NCI-H1930 (cell line): ENCODE data around the gene VWF.

Experiments used
- DNase-seq, 2 experiments: peaks; one replicate each; lab custom pipeline; 2025; lab: John Stamatoyannopoulos, UW

VWF gene

GRCh38 chr12:5947006-5947405 lies 177.5 kb downstream of the VWF start:
- DNase-seq = no peak

DNA sequence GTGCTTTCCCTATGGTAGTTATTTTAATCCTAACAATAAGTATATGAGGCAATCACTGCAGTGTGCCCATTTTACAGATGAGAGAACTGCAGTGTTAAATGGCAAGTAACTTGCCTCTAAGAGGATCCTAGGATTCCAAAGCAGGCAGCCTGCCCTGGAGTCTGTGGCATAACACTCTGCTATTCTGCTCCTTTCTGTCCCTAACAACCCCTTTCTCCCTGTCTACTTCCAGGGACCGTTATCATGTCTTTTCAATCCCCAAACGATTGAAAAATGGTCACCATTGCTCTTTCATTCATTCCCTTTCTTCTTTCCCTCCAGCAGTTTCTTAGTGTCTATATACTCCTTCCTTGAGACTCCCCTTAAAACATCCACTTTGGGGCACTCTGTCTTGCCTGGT lies 178.1 kb downstream of the VWF start:
- no peak for DNase-seq

DNA sequence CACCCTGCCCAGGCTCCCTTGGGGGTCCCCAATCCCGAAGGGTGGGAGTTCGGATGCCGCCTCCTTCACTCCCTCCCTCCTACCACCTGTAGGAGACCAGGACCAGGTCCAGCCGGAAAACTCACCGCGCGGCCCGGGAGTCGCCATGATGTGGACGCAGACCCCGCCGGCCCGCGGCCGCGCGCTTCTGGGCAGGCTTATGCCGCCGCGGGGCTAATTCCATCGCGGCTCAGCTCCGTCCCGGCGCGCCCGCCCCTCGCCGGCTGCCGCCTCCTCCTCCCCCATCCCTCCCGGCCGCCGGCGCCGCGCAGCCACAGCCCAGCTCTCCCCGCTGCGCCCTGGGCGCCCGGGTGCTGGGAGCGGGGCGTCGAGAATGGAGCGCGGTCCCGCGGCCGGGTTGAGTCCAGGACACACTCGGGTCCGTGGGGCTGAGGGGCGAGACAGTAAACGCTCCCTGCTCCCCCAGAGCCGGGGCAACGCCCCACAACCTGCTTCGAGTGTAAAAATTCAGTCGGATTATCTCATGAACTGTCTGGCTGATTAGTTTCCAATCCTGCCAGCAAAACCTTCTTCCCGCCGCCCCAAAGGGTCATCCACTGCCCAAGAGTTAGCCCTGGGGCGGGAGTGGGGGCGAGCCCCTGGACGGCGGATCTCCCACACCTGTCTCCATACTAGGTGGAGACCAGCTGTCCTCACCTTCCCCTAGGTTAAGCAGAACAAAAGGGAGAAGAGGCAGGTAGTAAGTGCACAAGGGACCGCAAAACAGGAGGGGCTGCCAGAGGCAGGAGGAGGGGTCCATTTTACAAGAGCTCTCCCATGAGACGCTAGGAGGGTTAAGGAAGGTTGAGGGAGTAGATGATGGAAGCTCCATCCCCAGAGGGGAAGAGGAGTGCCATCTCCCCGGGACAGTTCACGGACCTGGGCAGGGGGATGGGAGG lies 179.1 kb downstream of the VWF start, which contains the start of gene ANO2:
Gene ANO2 (minus strand): TSS at position 189 of the 938 bp plus-strand sequence. CDS start 42 bp downstream, at position 147.
- DNase-seq = no peak

DNA sequence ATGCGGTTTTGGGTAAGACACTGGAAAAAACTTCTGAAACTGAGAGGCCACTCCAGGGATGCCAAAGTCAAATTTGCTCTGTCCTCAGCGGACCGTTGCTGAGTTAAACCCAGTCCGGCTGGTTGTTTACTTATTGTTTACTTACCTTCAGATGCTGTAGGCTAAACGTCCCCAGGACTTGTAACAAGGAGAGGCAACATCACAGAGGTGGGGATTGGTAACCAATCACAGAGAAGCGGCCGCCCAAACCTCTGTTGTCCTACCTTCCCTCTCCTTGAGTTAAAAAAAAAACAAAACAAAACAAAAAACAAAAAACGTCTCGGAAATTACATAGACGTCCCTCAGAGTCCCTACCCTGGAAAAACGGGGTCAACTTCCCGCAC lies 179.8 kb downstream of the VWF start:
- DNase-seq = no peak

GRCh38 chr12:5944053-5944452 lies 180.4 kb downstream of the VWF start:
- DNase-seq = no peak

DNA sequence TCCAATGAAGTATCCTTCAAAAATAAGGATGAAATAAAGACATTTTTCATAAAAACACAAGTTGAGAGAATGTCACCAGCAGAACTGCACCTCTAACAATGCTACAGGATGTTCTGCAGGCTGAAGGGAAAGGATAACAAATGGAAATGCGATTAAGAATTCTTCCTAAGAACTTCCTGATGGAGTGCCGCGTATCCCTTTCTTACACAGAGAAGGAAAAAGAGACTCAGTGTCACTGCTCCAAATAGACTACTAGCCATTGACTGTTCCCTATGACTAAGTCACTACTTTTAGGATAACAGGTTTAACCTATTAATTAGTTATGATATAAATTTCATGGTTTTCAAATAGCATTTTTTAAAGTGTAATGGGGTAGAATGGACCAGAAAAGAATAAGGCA lies 182.6 kb downstream of the VWF start:
- no peak for DNase-seq

DNA sequence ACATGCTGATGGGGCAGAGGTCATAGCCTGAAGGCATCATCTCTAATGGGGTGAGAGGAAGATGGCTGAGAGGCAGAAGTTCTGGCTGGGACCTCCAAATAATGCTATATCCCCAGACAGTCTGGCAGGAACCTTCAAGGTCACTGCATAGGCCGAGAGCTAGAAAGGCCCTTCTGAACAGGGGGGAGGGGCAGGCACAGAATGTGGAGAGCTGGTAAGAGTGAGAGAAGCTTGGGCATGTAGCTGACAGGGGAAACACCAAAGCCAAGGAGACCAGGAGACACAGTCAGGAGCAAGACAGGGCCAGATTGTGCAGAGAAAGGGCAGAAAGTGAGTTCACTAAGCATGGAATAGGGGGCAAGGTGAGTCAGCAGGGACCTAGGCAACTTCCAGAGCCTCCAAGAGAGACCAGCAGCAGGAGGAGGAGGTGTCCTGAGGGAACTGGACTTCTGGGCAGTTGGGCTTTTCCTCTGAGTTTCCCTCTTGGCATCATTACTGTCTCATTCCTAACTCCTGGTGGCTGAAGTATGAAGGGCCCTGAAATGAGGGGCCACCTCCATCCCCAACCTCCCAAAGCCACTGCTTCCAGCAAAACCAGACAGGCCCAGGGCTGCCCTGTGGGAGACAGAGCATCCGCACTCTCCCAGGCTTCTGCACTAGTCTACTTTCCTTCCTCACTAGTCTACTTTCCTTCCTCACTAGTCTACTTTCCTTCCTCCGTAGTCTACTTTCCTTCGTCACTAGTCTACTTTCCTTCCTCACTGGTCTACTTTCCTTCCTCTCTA lies 196.5 kb downstream of the VWF start:
- no peak for DNase-seq

DNA sequence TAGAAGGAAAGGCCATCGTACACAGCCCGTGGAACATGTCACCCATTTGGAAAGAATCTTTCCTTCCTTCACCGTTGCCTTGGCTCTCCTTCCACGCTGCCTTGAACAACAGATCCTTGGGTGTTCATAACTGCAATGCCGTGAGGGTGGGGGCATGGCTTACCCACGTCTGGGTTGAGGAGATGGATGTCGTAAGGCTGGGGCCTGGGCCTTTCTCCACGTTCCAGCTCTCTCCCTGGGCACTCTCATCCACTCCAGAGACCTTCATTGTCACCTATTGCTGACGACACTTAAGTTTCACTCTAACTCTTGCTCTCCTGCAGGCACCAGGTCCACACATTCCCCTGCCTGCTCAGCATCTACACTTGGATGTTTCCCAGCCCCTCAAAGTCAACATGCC lies 198.8 kb downstream of the VWF start:
- DNase-seq = no peak

DNA sequence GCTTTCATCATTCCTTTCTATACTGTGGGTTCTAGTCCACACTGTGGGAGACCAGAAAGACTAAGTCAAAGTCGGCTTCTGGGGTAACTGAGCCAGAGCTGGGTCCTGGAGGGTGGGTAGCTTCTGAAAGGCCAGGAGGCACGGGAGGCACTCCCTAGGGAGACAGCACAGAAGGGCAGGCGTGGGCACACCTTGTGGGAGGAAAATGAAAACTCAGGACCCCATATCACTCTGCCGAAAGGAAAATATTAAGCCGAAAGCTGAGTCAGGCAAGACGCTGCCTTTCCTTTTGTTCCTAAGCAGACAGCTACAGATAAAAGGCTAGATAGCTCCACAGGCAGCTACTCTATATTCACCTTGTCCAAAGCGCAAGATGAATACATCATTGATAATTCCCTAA lies 200.1 kb downstream of the VWF start:
- no peak for DNase-seq

DNA sequence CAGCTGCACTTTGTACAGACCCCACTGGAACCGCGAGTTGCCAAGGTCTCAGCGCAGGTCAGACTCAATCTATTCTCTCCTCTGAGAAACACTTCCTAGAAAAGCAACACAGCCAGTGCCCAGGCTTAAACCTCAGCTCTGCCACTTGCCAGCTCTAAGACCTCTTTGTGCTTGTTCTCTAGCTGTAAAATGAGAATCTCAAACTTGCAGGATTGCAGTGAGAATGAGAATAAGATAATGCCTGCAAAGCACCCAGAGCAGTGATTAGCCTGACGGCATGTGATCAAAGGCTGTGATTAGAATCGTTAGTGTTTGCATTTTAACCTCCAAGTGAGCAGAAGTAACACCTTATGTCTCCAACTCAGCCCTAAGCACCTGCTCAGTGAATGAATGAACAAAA lies 200.7 kb downstream of the VWF start:
- DNase-seq = no peak

- no peak for DNase-seq
These were observed 201.3 kb downstream of the VWF start for GRCh38 chr12:5923043-5923605.

DNA sequence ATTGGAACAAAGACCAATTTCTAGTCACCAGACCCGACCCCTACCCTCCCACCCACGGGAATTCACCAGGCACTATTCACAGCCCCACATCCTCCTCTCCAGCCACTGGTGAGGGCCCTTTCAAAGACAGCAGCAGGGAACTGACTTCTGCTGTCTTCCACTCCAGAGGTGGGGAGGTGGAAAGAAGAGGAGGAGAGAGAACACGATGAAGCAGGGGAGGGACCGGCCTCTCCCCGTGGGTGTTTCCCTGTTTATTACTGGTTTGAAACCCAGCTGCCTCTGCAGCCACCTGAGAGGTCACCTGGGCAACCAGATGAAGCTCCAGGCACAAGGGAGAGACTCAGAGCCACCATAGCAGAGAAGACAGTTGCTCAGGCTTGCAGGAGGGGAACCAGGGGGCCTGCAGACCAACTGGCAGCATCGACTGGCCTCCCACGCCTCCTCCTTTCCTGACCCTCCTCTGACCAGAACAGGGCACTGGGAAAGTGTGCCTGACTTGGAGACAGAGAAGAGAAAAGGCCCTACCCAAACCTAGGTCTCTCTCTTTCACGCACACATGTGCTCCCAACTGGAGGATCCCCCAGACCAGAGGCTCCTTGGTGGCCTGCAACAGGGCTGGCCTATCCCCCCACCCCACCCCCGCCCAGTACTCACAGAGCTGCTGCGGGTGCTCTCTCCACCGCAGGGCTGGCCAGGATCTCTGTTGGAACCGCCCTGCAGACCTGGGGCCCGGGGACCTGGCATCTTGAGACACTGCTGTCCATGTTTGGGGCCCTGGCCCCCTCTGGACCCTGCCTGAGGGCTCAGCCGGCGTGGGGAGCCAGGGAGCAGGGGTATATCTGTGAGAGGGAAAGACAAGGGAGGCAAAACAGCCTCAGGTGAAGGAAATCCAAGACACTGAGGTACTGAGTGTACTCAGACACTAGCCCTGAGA lies 202.2 kb downstream of the VWF start:
- no peak for DNase-seq

GRCh38 chr12:5921027-5921909 lies 203.2 kb downstream of the VWF start:
- DNase-seq = no peak

DNA sequence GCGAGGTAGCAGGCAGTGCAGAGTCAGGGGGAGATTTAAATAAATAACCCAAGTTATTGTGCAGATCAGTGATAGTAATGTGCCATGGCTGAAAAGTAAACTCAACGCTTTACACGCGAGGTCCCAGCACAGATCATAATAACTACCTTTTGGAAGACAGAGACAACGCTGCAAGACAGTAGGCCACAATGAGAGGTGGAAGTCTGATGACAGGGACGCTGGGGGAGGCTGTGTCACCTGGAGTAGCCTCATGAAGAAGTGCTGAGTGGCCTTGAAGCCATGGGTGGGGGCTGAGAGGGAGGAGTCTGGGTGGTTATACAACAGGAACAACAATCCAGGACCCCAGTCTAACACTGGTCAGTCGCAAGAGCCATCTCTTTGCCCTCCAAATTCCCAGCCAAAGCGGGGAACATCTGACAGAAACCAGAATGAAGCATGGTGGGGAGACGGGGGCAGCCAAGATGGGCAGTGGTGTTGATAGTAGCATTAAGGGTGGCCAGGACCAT lies 207.6 kb downstream of the VWF start:
- DNase-seq = no peak

DNA sequence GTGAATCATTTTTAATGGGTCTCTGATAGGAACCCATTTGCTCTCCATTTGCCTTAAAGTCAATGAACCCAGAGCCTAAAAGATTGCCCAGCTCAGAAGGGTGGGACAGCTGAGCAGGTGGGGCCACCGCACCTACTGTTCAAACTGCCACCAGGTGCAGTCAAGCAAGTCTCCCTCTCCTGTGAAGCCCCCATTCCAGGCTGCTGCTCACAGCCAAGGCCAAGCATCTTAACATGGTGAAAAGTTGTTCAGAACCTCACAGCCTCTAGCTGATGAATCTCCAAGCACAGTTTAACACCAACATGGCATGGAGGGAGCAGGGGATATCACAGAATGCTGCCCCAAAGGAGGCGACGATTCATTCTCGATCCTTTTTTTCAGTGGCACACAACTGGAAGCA lies 209.0 kb downstream of the VWF start:
- no peak for DNase-seq

DNA sequence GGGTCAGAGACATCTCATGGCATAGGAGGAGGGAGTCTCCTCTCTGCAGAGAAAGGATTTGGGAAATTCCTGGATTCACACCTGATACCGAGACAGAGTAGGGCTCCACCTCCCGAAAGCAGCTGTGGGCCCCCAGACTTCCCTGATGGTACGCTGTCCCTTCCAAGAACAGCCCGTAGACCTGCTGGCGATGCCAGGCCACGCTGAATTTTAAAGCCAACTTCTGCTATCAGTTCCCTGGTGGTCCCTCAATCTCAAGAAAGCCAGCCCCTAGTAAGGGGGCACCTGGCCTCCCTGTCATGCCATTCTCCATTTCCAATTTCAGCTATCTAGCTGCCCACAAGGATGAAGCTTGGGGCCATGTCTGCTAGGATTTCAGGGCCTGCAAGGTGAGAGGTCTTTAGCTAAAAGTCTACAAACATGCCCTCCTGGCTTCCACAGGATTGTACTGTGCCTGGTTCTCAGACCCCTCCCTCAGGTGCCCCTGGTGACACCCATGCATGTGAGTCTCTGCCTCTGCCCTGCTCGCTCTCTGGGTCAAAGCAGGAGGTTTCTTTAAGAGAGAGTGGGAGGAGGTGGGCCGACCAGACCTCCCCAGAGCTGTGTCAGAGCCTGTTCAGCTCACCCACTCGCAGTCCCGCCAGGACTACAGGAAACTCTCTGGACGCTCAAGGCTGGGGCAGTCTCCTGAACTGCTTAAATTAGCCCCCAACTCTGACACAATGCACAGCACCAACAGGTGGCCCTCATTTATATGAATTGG lies 209.9 kb downstream of the VWF start:
- no peak for DNase-seq

- DNase-seq = no peak
These were observed 211.1 kb downstream of the VWF start for GRCh38 chr12:5913387-5913786.

GRCh38 chr12:5912437-5913334 lies 211.8 kb downstream of the VWF start:
- peak in 1 of 2 experiments; percentile 21 for DNase-seq

- no peak for DNase-seq
These were observed 212.5 kb downstream of the VWF start for GRCh38 chr12:5912011-5912410.
